ENCODE results near the gene DCTN2.
"Not testable (repeated sequence)": the region's sequence is repeated elsewhere in the genome, so short reads cannot be mapped to it uniquely, and the experiment has no call there.

GRCh38 chr12:57507796-57508195 is 39.2 kb downstream of the DCTN2 start:
- not testable (repeated sequence) for TF ChIP-seq EP300 (conservative IDR thresholded peaks at IDR 0.05; ENCODE audit: poor library complexity, severe bottlenecking); REST (IDR thresholded peaks at IDR 0.05; ENCODE audit: borderline replicate concordance); POLR2AphosphoS5 (IDR thresholded peaks at IDR 0.05); CTCF (IDR thresholded peaks at IDR 0.05; ENCODE audit: poor library complexity, severe bottlenecking)

Measured in neural cell (in vitro differentiated cells).